ENCODE measurements around the gene PAIP2. TPM values are rescaled to one million over a fixed set of nuclear protein-coding genes. Genes with fewer than 3 reads are reported as not detected.
A peak's percentile ranks its signal among the peaks of the same experiment; 100 is the strongest.
"Not testable (repeated sequence)": the region's sequence is repeated elsewhere in the genome, so short reads cannot be mapped to it uniquely, and the experiment has no call there.

Gene PAIP2
- total and polyA plus RNA-seq, 2 experiments from 2014 or later, result 93.1 to 220 TPM

DNA sequence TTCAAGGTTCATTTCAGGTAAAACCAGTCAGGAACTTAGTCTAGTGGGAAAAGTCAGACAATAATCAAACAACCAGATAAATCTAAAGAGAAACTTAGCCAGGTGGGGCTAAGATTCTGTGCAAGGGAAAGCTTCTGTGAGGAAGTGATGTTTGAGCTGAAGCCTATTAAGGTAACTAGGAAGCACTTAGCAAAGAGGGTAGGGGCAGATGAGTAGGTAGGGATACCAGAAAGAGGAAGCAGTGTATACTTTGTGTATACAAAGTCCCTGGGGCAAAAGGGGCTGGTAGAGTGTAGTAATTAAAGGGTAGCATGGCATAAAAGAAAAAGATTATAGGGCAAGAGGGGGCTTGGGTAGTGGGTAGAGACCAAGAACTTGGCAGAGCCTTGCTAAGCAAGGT, 65.9 kb downstream of the PAIP2 start:
- Histone ChIP-seq H3K4me1 (ENCODE audit: low read depth) (peaks cover 10% of the 10 kb centered on the region), H3K4me3 (no peak overlapping the region), H3K9me3 (ENCODE audit: low read depth) (no peaks in the 10 kb centered on the region), H3K36me3 (no peaks in the 10 kb centered on the region), H3K27me3 (no peaks in the 10 kb centered on the region), H3K27ac (no peak overlapping the region)
- TF ChIP-seq, protein P1, sequence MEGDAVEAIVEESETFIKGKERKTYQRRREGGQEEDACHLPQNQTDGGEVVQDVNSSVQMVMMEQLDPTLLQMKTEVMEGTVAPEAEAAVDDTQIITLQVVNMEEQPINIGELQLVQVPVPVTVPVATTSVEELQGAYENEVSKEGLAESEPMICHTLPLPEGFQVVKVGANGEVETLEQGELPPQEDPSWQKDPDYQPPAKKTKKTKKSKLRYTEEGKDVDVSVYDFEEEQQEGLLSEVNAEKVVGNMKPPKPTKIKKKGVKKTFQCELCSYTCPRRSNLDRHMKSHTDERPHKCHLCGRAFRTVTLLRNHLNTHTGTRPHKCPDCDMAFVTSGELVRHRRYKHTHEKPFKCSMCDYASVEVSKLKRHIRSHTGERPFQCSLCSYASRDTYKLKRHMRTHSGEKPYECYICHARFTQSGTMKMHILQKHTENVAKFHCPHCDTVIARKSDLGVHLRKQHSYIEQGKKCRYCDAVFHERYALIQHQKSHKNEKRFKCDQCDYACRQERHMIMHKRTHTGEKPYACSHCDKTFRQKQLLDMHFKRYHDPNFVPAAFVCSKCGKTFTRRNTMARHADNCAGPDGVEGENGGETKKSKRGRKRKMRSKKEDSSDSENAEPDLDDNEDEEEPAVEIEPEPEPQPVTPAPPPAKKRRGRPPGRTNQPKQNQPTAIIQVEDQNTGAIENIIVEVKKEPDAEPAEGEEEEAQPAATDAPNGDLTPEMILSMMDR (IDR thresholded peaks at IDR 0.05; ENCODE audit: low read depth, low read length), result no peak
- no peak for DNase-seq (ENCODE audit: low read depth in 1 of 2, low spot score in 1 of 2)

DNA sequence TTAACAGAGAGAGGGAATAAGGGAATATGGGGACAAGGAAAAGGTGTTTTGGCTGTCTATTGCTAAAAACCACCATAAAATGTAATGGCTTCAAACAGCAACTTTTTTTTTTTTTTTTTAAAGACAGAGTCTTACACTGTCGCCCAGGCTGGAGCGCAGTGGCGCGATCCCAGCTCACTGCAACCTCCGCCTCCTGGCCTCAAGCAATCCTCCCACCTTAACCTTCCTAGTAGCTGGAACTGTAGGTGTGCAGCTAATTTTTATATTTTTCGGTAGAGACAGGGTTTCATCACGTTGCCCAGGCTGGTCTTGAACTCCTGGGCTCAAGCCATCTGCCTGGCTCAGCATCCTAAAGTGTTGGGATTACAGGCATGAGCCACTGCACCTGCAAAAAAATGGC, 66.5 kb downstream of the PAIP2 start:
- TF ChIP-seq, protein P1 (IDR thresholded peaks at IDR 0.05; ENCODE audit: low read depth, low read length), result no peak
- Histone ChIP-seq H3K27me3 (no peaks in the 10 kb centered on the region), H3K4me3 (no peak overlapping the region), H3K4me1 (ENCODE audit: low read depth) (peaks cover 10% of the 10 kb centered on the region), H3K36me3 (no peaks in the 10 kb centered on the region), H3K9me3 (ENCODE audit: low read depth) (no peaks in the 10 kb centered on the region), H3K27ac (no peak overlapping the region)
- DNase-seq (ENCODE audit: low read depth in 1 of 2, low spot score in 1 of 2), result no peak

DNA sequence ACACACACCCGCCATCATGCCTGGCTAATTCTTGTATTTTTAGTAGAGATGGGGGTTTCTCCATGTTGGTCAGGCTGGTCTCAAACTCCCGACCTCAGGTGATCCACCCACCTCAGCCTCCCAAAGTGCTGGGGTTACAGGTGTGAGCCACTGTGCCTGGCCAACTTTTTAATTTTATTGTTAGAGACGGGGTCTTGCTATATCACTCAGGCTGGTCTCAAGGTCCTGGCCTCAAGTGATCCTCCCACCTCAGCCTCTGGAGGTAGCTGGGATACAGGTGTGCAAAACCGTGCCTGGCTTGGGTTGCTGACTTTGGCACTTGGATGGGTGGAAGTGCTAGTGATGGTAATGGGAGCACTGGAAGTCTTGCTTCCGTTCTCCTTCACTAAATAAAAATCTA, 67.5 kb downstream of the PAIP2 start:
- DNase-seq (ENCODE audit: low read depth in 1 of 2, low spot score in 1 of 2); H3K4me3 ChIP-seq; H3K36me3 ChIP-seq; H3K9me3 ChIP-seq (ENCODE audit: low read depth); H3K27me3 ChIP-seq; H3K27ac ChIP-seq: not testable (repeated sequence)
- peaks cover 14% of the 10 kb centered on the region for H3K4me1 ChIP-seq (ENCODE audit: low read depth)

DNA sequence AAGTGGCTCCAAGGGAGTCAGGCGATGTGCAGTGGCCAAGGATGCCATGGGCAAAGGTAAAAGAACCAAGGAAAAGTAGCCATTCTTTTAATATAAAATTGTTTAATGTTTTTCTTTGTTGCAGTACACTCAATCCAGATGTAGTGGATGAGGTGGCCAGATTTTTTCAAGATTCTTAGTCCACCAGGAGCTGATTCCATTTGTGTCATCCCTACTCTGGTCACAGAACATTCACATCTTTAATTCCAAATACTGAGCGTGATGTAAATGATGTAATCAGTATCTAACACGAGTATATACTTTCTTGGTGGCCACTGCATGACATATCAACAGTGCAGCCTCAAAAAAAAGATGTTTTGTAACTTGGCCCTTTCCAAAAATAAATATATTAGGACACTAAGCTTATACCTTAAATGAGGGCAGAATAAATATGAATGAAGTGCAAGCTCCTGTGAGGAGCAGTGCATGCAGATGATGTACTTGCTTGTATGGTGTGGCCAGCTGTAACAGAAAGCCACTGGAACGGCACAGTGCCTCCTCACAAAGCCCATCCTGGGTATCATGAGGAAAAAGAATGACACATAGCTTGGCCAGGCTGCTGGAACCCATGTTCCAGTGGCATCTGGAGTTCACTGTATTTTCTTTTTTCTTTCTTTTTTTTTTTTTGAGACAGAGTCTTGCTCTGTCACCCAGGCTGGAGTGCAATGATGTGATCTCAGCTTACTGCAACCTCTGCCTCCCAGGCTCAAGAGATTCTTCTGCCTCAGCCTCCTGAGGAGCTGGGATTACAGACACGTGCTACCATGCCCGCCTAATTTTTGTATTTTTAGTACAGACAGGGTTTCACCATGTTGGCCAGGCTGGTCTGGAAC, 68.7 kb downstream of the PAIP2 start:
- peak overlapping the region; percentile 67 for H3K27ac ChIP-seq
- no peaks in the 10 kb centered on the region for H3K36me3 ChIP-seq
- H3K27me3 ChIP-seq, result no peaks in the 10 kb centered on the region
- TF ChIP-seq, protein P1 (IDR thresholded peaks at IDR 0.05; ENCODE audit: low read depth, low read length), result no peak
- no peak for DNase-seq (ENCODE audit: low read depth in 1 of 2, low spot score in 1 of 2)
- H3K9me3 ChIP-seq (ENCODE audit: low read depth), result no peaks in the 10 kb centered on the region
- H3K4me3 ChIP-seq, result no peak overlapping the region
- H3K4me1 ChIP-seq (ENCODE audit: low read depth), result peaks cover 20% of the 10 kb centered on the region

DNA sequence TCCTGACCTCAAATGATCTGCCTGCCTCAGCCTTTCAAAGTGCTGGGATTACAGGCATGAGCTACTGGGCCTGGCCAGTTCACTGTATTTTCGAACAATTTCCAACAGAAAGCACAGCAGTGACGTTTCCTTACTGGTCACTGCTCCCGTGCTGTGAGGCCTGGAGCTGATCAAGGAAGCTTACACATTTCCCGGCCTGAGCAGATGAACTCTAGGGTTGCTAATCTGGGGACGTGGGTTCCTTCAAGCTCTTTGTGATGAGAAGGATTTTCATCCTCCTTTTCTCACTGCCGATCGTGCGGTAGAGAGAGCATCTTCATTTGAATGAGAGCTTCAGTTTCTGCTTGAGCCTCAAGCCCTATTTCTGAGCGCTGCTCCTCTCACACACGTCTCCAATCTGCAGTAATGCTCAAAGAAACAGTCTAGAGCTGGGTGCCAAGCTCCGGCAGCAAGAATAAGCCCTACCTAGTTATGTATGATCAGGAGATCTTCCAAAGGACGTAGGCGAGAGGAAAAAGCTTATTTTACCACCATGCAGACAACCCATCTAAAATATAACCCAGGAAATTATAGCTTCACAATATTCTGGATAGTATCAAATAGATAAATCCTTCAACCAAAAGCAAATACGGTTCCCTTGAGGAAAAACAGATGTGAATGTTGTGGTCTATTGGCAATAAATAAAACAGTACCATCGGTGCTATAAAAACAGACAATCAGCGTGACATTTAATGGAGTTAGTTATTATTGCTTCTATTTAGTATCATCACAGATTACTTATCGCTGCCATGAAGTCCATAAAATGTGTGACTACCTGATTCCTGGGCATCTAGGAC, 69.6 kb downstream of the PAIP2 start:
- Histone ChIP-seq H3K4me1 (ENCODE audit: low read depth) (peaks cover 29% of the 10 kb centered on the region), H3K4me3 (no peak overlapping the region), H3K36me3 (no peaks in the 10 kb centered on the region), H3K27me3 (no peaks in the 10 kb centered on the region), H3K9me3 (ENCODE audit: low read depth) (no peaks in the 10 kb centered on the region), H3K27ac (peak overlapping the region; percentile 67)
- no peak for DNase-seq (ENCODE audit: low read depth in 1 of 2, low spot score in 1 of 2)
- TF ChIP-seq, protein P1 (IDR thresholded peaks at IDR 0.05; ENCODE audit: low read depth, low read length), result no peak

DNA sequence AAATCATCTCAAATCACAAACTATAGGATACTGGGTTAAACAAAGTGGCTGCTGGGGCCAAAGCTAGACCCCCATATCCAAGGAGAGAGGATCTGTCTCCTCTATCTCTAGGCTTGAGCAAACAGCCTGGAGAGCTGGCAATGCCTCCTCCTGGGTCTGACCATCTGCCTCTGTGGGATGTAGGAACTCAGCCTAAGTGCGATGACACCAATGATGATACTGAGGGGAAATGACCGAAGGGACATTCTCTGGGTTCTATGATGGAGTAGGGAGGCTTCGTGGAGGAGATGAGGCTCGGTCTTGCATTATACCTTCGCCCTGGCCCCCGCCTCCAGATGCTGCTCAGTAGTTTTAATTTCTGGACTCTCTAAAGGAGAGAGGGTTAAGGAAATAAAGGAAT, 71.5 kb downstream of the PAIP2 start:
- DNase-seq (ENCODE audit: low read depth in 1 of 2, low spot score in 1 of 2), result no peak
- no peak overlapping the region for H3K4me3 ChIP-seq
- no peaks in the 10 kb centered on the region for H3K27me3 ChIP-seq
- no peak overlapping the region for H3K27ac ChIP-seq
- no peaks in the 10 kb centered on the region for H3K36me3 ChIP-seq
- peaks cover 43% of the 10 kb centered on the region for H3K4me1 ChIP-seq (ENCODE audit: low read depth)
- no peaks in the 10 kb centered on the region for H3K9me3 ChIP-seq (ENCODE audit: low read depth)
- TF ChIP-seq, protein P1 (IDR thresholded peaks at IDR 0.05; ENCODE audit: low read depth, low read length), result no peak

All from cardiac muscle cell (in vitro differentiated cells and primary cell).